Measurements from ENCODE around the gene MFNG. TPM values are rescaled to one million over a fixed set of nuclear protein-coding genes. Genes with fewer than 3 reads are reported as not detected.

The MFNG gene
- total and polyA plus RNA-seq, 2 experiments from 2014 or later, result 3.3 TPM

- Histone ChIP-seq H2AFZ (no peak overlapping the region), H3K4me2 (peak overlapping the region; percentile 90), H3K27ac (no peak overlapping the region), H3K4me3 (no peak overlapping the region), H4K20me1 (ENCODE audit: insufficient read depth, poor library complexity, severe bottlenecking) (no peaks in the 10 kb centered on the region), H3K27me3 (peaks cover 60% of the 10 kb centered on the region), H3K9me2 (replicated peaks; ENCODE audit: insufficient read depth) (no peaks in the 10 kb centered on the region), H3K79me2 (no peaks in the 10 kb centered on the region), H3K36me3 (replicated peaks; ENCODE audit: insufficient read depth, low read depth) (no peaks in the 10 kb centered on the region), H3K9me3 (ENCODE audit: low read depth) (no peaks in the 10 kb centered on the region), H3K4me1 (ENCODE audit: insufficient read depth) (peaks cover 9% of the 10 kb centered on the region)
- TF ChIP-seq EZH2 (IDR thresholded peaks at IDR 0.05; ENCODE audit: borderline replicate concordance) (no peak), CTCF (IDR thresholded peaks at IDR 0.05; ENCODE audit: poor library complexity) (no peak), EZH2phosphoT487 (IDR thresholded peaks at IDR 0.05; ENCODE audit: low read depth, severe bottlenecking, unreplicated experiment) (no peak)
- WGBS (ENCODE audit: low lambda C conversion rate, missing lambda C conversion rate), result 61% methylated on average over 18 of the region's 18 CpGs
- DNase-seq (ENCODE audit: low spot score), result no peak
Measured at GRCh38 chr22:37420686-37421467, 65.3 kb downstream of the MFNG start.

GRCh38 chr22:37419969-37420685 lies 66.1 kb downstream of the MFNG start:
- Histone ChIP-seq H3K27me3 (peaks cover 54% of the 10 kb centered on the region), H3K9me2 (replicated peaks; ENCODE audit: insufficient read depth) (no peaks in the 10 kb centered on the region)

GRCh38 chr22:37419370-37419968 lies 66.7 kb downstream of the MFNG start:
- Histone ChIP-seq H4K20me1 (ENCODE audit: insufficient read depth, poor library complexity, severe bottlenecking) (no peaks in the 10 kb centered on the region), H3K9me2 (replicated peaks; ENCODE audit: insufficient read depth) (no peaks in the 10 kb centered on the region), H2AFZ (no peak overlapping the region), H3K27me3 (peaks cover 50% of the 10 kb centered on the region), H3K4me1 (ENCODE audit: insufficient read depth) (peaks cover 9% of the 10 kb centered on the region), H3K36me3 (replicated peaks; ENCODE audit: insufficient read depth, low read depth) (no peaks in the 10 kb centered on the region), H3K4me3 (peak overlapping the region; percentile 26), H3K9me3 (ENCODE audit: low read depth) (no peaks in the 10 kb centered on the region), H3K4me2 (peak overlapping the region; percentile 90), H3K79me2 (no peaks in the 10 kb centered on the region), H3K27ac (no peak overlapping the region)
- 57% methylated on average over 24 of the region's 43 CpGs for WGBS (ENCODE audit: low lambda C conversion rate, missing lambda C conversion rate)
- TF ChIP-seq EZH2phosphoT487 (IDR thresholded peaks at IDR 0.05; ENCODE audit: low read depth, severe bottlenecking, unreplicated experiment), result no peak
- no peak for TF ChIP-seq EZH2 (IDR thresholded peaks at IDR 0.05; ENCODE audit: borderline replicate concordance)
- TF ChIP-seq CTCF (IDR thresholded peaks at IDR 0.05; ENCODE audit: poor library complexity), result no peak
- no peak for DNase-seq (ENCODE audit: low spot score)

More at GRCh38 chr22:37419969-37420685, 66.1 kb downstream of the MFNG start:
- 5% methylated on average over 31 of the region's 70 CpGs for WGBS (ENCODE audit: low lambda C conversion rate, missing lambda C conversion rate)
- no peaks in the 10 kb centered on the region for H4K20me1 ChIP-seq (ENCODE audit: insufficient read depth, poor library complexity, severe bottlenecking)
- peak overlapping the region; percentile 26 for H3K4me3 ChIP-seq
- H3K4me1 ChIP-seq (ENCODE audit: insufficient read depth), result peaks cover 9% of the 10 kb centered on the region
- no peaks in the 10 kb centered on the region for H3K36me3 ChIP-seq (replicated peaks; ENCODE audit: insufficient read depth, low read depth)
- peak; percentile 41 for DNase-seq (ENCODE audit: low spot score)
- TF ChIP-seq EZH2 (IDR thresholded peaks at IDR 0.05; ENCODE audit: borderline replicate concordance) (peak; percentile 65), EZH2phosphoT487 (IDR thresholded peaks at IDR 0.05; ENCODE audit: low read depth, severe bottlenecking, unreplicated experiment) (peak; percentile 43), CTCF (IDR thresholded peaks at IDR 0.05; ENCODE audit: poor library complexity) (no peak)
- H3K4me2 ChIP-seq, result peak overlapping the region; percentile 90
- no peaks in the 10 kb centered on the region for H3K9me3 ChIP-seq (ENCODE audit: low read depth)
- H2AFZ ChIP-seq, result peak overlapping the region; percentile 40
- no peaks in the 10 kb centered on the region for H3K79me2 ChIP-seq
- no peak overlapping the region for H3K27ac ChIP-seq

Other genes with a start within 250 kb of the MFNG start
- gene RAC2, start 242.1 kb downstream of the MFNG start, total RNA-seq, result 4.7 and 10.5 TPM in 2 replicates
- 9.9 and 11.3 TPM in 2 replicates for gene RAC2, start 242.1 kb downstream of the MFNG start, polyA plus RNA-seq
- gene CYTH4, start 203.9 kb downstream of the MFNG start, total RNA-seq, result 0.57 and 0.96 TPM in 2 replicates
- 0.24 and 0.94 TPM in 2 replicates for gene CYTH4, start 203.9 kb downstream of the MFNG start, polyA plus RNA-seq
- 0.20 and 0.53 TPM in 2 replicates for gene ELFN2, start 58.9 kb downstream of the MFNG start, total RNA-seq
- gene ELFN2, start 58.9 kb downstream of the MFNG start, polyA plus RNA-seq, result 0.19 and 0.40 TPM in 2 replicates
- 19.1 and 23.4 TPM in 2 replicates for gene CARD10, start 33.0 kb upstream of the MFNG start, total RNA-seq
- gene CARD10, start 33.0 kb upstream of the MFNG start, polyA plus RNA-seq, result 28.7 and 31.2 TPM in 2 replicates
- gene CDC42EP1, start 74.1 kb upstream of the MFNG start, total RNA-seq, result 31.4 and 34.6 TPM in 2 replicates
- gene CDC42EP1, start 74.1 kb upstream of the MFNG start, polyA plus RNA-seq, result 146 and 149 TPM in 2 replicates
- gene LGALS2, start 93.7 kb upstream of the MFNG start, total RNA-seq, result 60.1 and 80.9 TPM in 2 replicates
- 115 and 125 TPM in 2 replicates for gene LGALS2, start 93.7 kb upstream of the MFNG start, polyA plus RNA-seq
- 25.5 and 30.2 TPM in 2 replicates for gene GGA1, start 122.5 kb upstream of the MFNG start, total RNA-seq
- 51.5 and 75.3 TPM in 2 replicates for gene GGA1, start 122.5 kb upstream of the MFNG start, polyA plus RNA-seq
- 6.4 and 14.0 TPM in 2 replicates for gene SH3BP1, start 153.3 kb upstream of the MFNG start, total RNA-seq
- 12.3 and 21.6 TPM in 2 replicates for gene SH3BP1, start 153.3 kb upstream of the MFNG start, polyA plus RNA-seq
- 15.0 and 18.3 TPM in 2 replicates for gene PDXP, start 172.3 kb upstream of the MFNG start, total RNA-seq
- 25.0 and 27.6 TPM in 2 replicates for gene PDXP, start 172.3 kb upstream of the MFNG start, polyA plus RNA-seq
- gene LGALS1, start 189.3 kb upstream of the MFNG start, total RNA-seq, result 780 and 875 TPM in 2 replicates
- gene LGALS1, start 189.3 kb upstream of the MFNG start, polyA plus RNA-seq, result 565 and 568 TPM in 2 replicates
- 11.4 and 22.6 TPM in 2 replicates for gene NOL12, start 200.0 kb upstream of the MFNG start, total RNA-seq
- gene NOL12, start 200.0 kb upstream of the MFNG start, polyA plus RNA-seq, result 27.6 and 31.9 TPM in 2 replicates
- gene TRIOBP, start 210.7 kb upstream of the MFNG start, total RNA-seq, result 51.2 and 57.2 TPM in 2 replicates
- 96.1 and 97.4 TPM in 2 replicates for gene TRIOBP, start 210.7 kb upstream of the MFNG start, polyA plus RNA-seq

Data from hepatocyte (in vitro differentiated cells).